ENCODE results near the gene TNFSF9.

The TNFSF9 gene, protein sequence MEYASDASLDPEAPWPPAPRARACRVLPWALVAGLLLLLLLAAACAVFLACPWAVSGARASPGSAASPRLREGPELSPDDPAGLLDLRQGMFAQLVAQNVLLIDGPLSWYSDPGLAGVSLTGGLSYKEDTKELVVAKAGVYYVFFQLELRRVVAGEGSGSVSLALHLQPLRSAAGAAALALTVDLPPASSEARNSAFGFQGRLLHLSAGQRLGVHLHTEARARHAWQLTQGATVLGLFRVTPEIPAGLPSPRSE

GRCh38 chr19:6530386-6531162 lies at the start of gene TNFSF9:
TNFSF9 (plus strand) TSS chr19:6531026; CDS start chr19:6531037, 11 bp downstream.
- no peak for DNase-seq (ENCODE audit: low read depth)
- no peak for TF ChIP-seq CTCF (IDR thresholded peaks at IDR 0.05; ENCODE audit: low read depth, low read length, missing control alignments)
- peak within 1 kb of the TSS; percentile 72 for H3K4me3 ChIP-seq (ENCODE audit: low read depth, low read length)

- peak; percentile 50 for TF ChIP-seq CTCF (IDR thresholded peaks at IDR 0.05; ENCODE audit: low read depth, low read length, missing control alignments)
- peak within 1 kb of the TSS; percentile 74 for H3K4me3 ChIP-seq (ENCODE audit: low read depth, low read length)
- peak; percentile 29 for DNase-seq (ENCODE audit: low read depth)
These were observed 49.1 kb upstream of the TNFSF9 start, which contains the start of gene DENND1C for GRCh38 chr19:6481541-6482342. DENND1C (minus strand) TSS chr19:6481787; CDS start chr19:6481695, 92 bp downstream.

DNA sequence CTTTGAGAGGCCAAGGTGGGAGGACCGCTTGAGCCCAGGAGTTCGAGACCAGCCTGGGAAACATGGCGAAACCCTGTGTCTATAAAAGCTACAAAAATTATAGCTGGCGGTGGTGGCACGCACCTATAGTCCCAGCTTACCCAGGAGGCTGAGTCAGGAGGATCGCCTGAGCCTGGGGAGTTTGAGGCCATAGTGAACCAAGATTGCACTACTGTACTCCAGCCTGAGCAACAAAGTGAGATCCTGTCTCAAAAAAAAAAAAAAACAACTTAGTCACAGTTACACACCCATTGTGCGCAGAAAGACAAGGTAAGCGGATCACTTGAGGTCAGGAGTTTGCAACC lies 48.5 kb upstream of the TNFSF9 start:
- H3K4me3 ChIP-seq (ENCODE audit: low read depth, low read length) = peak overlapping the region; percentile 74
- no peak for TF ChIP-seq CTCF (IDR thresholded peaks at IDR 0.05; ENCODE audit: low read depth, low read length, missing control alignments)
- DNase-seq (ENCODE audit: low read depth) = no peak

DNA sequence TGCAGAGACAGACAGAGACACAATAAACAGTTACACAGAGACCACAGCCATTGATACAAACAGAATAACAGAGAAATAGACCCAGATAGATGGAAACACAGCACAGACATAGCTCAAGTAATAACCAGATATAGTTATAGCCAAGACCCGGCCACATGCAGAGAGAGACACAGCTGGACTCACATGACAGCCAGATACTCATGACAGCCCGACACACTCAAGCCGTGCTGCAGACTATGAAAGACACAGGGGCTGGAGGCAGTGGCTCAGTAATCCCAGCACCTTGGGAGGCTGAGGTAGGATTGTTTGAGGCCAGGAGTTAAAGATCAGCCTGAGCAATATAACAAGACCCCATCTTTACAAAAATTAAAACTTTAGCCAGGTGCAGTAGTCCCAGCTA lies 47.6 kb upstream of the TNFSF9 start:
- no peak for DNase-seq (ENCODE audit: low read depth)
- H3K4me3 ChIP-seq (ENCODE audit: low read depth, low read length) = no peak overlapping the region
- TF ChIP-seq CTCF (IDR thresholded peaks at IDR 0.05; ENCODE audit: low read depth, low read length, missing control alignments) = no peak

GRCh38 chr19:6484230-6484629 lies 46.6 kb upstream of the TNFSF9 start:
- TF ChIP-seq CTCF (IDR thresholded peaks at IDR 0.05; ENCODE audit: low read depth, low read length, missing control alignments) = no peak
- no peak for DNase-seq (ENCODE audit: low read depth)
- no peak overlapping the region for H3K4me3 ChIP-seq (ENCODE audit: low read depth, low read length)

GRCh38 chr19:6484831-6485230 lies 46.0 kb upstream of the TNFSF9 start:
- no peak for TF ChIP-seq CTCF (IDR thresholded peaks at IDR 0.05; ENCODE audit: low read depth, low read length, missing control alignments)
- H3K4me3 ChIP-seq (ENCODE audit: low read depth, low read length) = no peak overlapping the region
- no peak for DNase-seq (ENCODE audit: low read depth)
